Testis (tissue), 2 donors: ENCODE data around the gene C4orf50.

ENCODE experiments used
- POLR2A ChIP-seq: fragments of 450-650 bp; IDR thresholded peaks from one replicate; pipeline ENCODE4 v1.6.1; 2017; ENCODE audit warnings: antibody characterized with exemption, mild to moderate bottlenecking, moderate library complexity
- TF ChIP-seq, protein P1 (sequence below), 3 experiments: fragments of 450-650 bp in 2 of 3; fragments of 200-600 bp in 1 of 3; sonication (generic) in 1 of 3; IDR thresholded peaks; one replicate each; pipeline ENCODE4 v1.5.1; 2016 to 2019; ENCODE audit warnings: antibody characterized with exemption in 3 of 3, mild to moderate bottlenecking in 2 of 3, moderate library complexity in 1 of 3

DNA sequence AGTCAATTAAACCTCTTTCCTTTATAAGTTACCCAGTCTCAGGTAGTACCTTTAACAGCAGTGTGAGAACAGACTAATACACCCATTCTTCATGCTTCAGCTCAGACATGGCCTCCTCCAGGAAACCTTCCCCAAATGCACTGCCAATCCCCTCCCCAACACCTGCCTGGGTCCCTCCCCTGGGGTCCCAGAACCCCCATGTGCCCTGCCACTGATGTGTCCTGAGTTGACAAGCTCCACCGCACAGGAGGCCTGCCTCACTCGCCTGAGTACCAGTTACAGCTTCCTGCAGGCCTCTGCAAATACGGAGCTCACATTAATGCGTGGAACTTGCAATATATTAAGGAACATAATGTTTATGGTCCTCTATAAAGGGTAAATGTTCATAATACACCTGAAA is 90.5 kb downstream of the C4orf50 start:
- no peak for TF ChIP-seq POLR2A
- TF ChIP-seq, protein P1, sequence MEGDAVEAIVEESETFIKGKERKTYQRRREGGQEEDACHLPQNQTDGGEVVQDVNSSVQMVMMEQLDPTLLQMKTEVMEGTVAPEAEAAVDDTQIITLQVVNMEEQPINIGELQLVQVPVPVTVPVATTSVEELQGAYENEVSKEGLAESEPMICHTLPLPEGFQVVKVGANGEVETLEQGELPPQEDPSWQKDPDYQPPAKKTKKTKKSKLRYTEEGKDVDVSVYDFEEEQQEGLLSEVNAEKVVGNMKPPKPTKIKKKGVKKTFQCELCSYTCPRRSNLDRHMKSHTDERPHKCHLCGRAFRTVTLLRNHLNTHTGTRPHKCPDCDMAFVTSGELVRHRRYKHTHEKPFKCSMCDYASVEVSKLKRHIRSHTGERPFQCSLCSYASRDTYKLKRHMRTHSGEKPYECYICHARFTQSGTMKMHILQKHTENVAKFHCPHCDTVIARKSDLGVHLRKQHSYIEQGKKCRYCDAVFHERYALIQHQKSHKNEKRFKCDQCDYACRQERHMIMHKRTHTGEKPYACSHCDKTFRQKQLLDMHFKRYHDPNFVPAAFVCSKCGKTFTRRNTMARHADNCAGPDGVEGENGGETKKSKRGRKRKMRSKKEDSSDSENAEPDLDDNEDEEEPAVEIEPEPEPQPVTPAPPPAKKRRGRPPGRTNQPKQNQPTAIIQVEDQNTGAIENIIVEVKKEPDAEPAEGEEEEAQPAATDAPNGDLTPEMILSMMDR (IDR thresholded peaks at IDR 0.05) = no peak
